HEK293 (cell line): Measurements from ENCODE around the gene ANKRD13D.

Experiments used
- CTCF ChIA-PET: fragments of 350-600 bp; formaldehyde crosslinking; extraction: SDS; loops from one replicate; lab custom pipeline; 2021; ENCODE audit warnings: antibody characterized with exemption; lab: Yijun Ruan, JAX
- POLR2A ChIA-PET: fragments of 300-600 bp; formaldehyde crosslinking; extraction: SDS; loops from one replicate; lab custom pipeline; 2020; ENCODE audit warnings: antibody characterized with exemption, inconsistent platforms; lab: Yijun Ruan, JAX
- H3K27ac ChIP-seq: fragments of 200-500 bp; sonication (Bioruptor generic); 2 replicates; pipeline ENCODE4 v1.5.1; 2014; ENCODE audit warnings: low read depth, low read length, control low read depth, inconsistent platforms; ENCODE audit errors: extremely low read depth
- H3K36me3 ChIP-seq, 2 experiments: fragments of 200-500 bp in 1 of 2; sonication (Bioruptor generic) in 1 of 2; 1 replicate in 1 of 2; 2 replicates in 1 of 2; pipeline ENCODE4 v1.5.1; 2014 to 2017; ENCODE audit warnings: inconsistent platforms in 2 of 2, low read length in 2 of 2; ENCODE audit not compliant: control insufficient read depth in 2 of 2, insufficient read depth in 1 of 2
- H3K4me1 ChIP-seq: fragments of 200-500 bp; sonication (Bioruptor generic); 2 replicates; pipeline ENCODE4 v1.5.1; 2014; ENCODE audit warnings: mild to moderate bottlenecking, low read length, inconsistent platforms; ENCODE audit not compliant: control insufficient read depth, insufficient read depth
- H3K4me3 ChIP-seq: 2 replicates; pipeline ENCODE4 v1.5.1; 2011; ENCODE audit warnings: low read depth, mild to moderate bottlenecking, control low read depth, low read length, moderate library complexity
- H3K9me3 ChIP-seq: fragments of 200-500 bp; sonication (Bioruptor generic); 2 replicates; pipeline ENCODE4 v1.5.1; 2014; ENCODE audit warnings: low read depth, low read length, inconsistent platforms; ENCODE audit not compliant: control insufficient read depth, insufficient read depth
- EGR2 ChIP-seq: fragments of 450-650 bp; formaldehyde crosslinking; IDR thresholded peaks from 2 replicates; pipeline ENCODE4 v1.5.1; 2016; ENCODE audit warnings: low read depth, missing biosample characterization, missing genetic modification characterization
- OSR2 ChIP-seq: fragments of 450-650 bp; formaldehyde crosslinking; IDR thresholded peaks from 2 replicates; pipeline ENCODE4 v1.5.1; 2016; ENCODE audit warnings: missing biosample characterization, missing genetic modification characterization
- ZBTB1 ChIP-seq: fragments of 450-650 bp; formaldehyde crosslinking; IDR thresholded peaks from 2 replicates; pipeline ENCODE4 v1.5.1; 2016; ENCODE audit warnings: missing biosample characterization, missing genetic modification characterization
- ZBTB48 ChIP-seq: fragments of 450-650 bp; formaldehyde crosslinking; IDR thresholded peaks from 2 replicates; pipeline ENCODE4 v1.5.1; 2016; ENCODE audit warnings: missing biosample characterization, missing genetic modification characterization
- ZFHX2 ChIP-seq: fragments of 450-650 bp; formaldehyde crosslinking; conservative IDR thresholded peaks from 2 replicates; pipeline ENCODE4 v1.5.1; 2016; ENCODE audit warnings: missing biosample characterization, missing genetic modification characterization
- ZNF354C ChIP-seq: fragments of 450-650 bp; formaldehyde crosslinking; IDR thresholded peaks from 2 replicates; pipeline ENCODE4 v1.5.1; 2016; ENCODE audit warnings: missing biosample characterization, missing genetic modification characterization, low read depth, borderline replicate concordance
- ZNF600 ChIP-seq: fragments of 450-650 bp; formaldehyde crosslinking; IDR thresholded peaks from 2 replicates; pipeline ENCODE4 v1.5.1; 2016; ENCODE audit warnings: missing biosample characterization, missing genetic modification characterization
- ZNF785 ChIP-seq: fragments of 450-650 bp; formaldehyde crosslinking; IDR thresholded peaks from 2 replicates; pipeline ENCODE4 v1.5.1; 2016; ENCODE audit warnings: missing biosample characterization, missing genetic modification characterization
- ZNF837 ChIP-seq: fragments of 450-650 bp; formaldehyde crosslinking; IDR thresholded peaks from 2 replicates; pipeline ENCODE4 v1.5.1; 2016; ENCODE audit warnings: missing biosample characterization, missing genetic modification characterization
- TF ChIP-seq, protein P1 (sequence below): fragments of 450-650 bp; formaldehyde crosslinking; IDR thresholded peaks from 2 replicates; pipeline ENCODE4 v1.5.1; 2016; ENCODE audit warnings: missing biosample characterization, missing genetic modification characterization
- TF ChIP-seq, protein P2 (sequence below): fragments of 450-650 bp; formaldehyde crosslinking; IDR thresholded peaks from 2 replicates; pipeline ENCODE4 v1.5.1; 2017; ENCODE audit warnings: missing biosample characterization, missing genetic modification characterization
- TF ChIP-seq, protein P3 (sequence below): fragments of 450-650 bp; formaldehyde crosslinking; IDR thresholded peaks from 2 replicates; pipeline ENCODE4 v1.5.1; 2017; ENCODE audit warnings: missing biosample characterization, missing genetic modification characterization
- TF ChIP-seq, protein P4 (sequence below): fragments of 450-650 bp; formaldehyde crosslinking; IDR thresholded peaks from 2 replicates; pipeline ENCODE4 v1.5.1; 2016; ENCODE audit warnings: missing biosample characterization, missing genetic modification characterization, low read depth

ANKRD13D gene

DNA sequence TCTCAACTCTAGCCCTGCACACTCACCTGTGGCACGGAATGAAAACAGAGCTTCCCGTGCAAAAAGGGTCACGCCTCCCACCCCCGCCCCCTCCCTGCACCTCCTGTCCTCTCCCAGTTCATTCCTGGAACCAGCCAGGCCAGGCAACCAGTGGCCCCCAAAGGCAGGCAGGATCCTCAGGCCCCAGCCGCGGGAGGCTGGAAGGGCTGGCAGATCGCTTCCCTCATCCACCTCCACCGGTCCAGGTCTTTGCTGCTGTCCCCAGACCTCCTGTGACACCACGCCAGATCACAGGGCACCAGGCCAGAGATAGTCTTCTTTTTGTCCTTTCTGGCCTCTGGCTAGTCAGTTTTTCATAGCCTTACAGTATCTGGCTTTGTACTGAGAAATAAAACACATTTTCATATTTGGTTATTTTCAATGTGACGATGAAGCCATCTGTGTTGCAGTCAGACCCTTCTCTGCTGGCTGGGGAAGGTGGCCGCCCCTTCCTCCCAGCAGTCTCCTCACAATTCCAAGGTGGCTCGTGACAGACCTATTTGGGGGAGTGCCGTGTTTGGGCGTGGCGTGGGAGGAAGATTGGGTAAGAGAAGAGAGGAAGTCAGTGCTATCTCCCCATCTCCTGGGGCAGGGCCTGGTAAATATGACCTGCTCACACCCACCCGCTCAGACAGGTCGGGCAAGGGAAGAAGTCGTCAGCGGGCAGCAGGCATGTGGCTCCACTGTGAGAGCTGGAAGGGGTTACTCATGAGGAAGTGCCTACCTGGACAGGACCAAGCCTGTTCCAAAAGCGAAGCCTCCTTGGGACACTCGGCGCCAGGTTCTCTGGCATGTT is 23.3 kb downstream of the ANKRD13D start:
- Histone ChIP-seq H3K27ac (no peak overlapping the region), H3K4me1 (no peaks in the 10 kb centered on the region), H3K4me3 (no peak overlapping the region), H3K9me3 (no peaks in the 10 kb centered on the region), H3K36me3 (peaks cover 0 to 36% of the 10 kb centered on the region in 2 experiments; a peak in 1 of 3 replicates)
- ChIA-PET POLR2A (interaction anchor here (1.2 to 1.5 kb wide), 2 partner anchors 8 to 9 kb away, joined by 3 to 5 read pairs; partner anchors contain the start of gene SSH3), CTCF (interaction anchor here (0.7 to 11.2 kb wide), 2 partner anchors 49 to 69 kb away, joined by 4 to 104 read pairs; no protein-coding TSS in a partner anchor)
- TF ChIP-seq ZFHX2 (tag by site-specific recombination) (peak; percentile 68), EGR2 (tag by site-specific recombination) (peak; percentile 55), ZBTB48 (no peak), ZNF354C (tag by site-specific recombination) (no peak), ZNF837 (no peak), ZBTB1 (no peak), ZNF785 (tag by site-specific recombination) (no peak), OSR2 (no peak)
- TF ChIP-seq, protein P1, sequence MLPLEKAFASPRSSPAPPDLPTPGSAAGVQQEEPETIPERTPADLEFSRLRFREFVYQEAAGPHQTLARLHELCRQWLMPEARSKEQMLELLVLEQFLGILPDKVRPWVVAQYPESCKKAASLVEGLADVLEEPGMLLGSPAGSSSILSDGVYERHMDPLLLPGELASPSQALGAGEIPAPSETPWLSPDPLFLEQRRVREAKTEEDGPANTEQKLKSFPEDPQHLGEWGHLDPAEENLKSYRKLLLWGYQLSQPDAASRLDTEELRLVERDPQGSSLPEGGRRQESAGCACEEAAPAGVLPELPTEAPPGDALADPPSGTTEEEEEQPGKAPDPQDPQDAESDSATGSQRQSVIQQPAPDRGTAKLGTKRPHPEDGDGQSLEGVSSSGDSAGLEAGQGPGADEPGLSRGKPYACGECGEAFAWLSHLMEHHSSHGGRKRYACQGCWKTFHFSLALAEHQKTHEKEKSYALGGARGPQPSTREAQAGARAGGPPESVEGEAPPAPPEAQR (tag by site-specific recombination) = no peak
- TF ChIP-seq, protein P2, sequence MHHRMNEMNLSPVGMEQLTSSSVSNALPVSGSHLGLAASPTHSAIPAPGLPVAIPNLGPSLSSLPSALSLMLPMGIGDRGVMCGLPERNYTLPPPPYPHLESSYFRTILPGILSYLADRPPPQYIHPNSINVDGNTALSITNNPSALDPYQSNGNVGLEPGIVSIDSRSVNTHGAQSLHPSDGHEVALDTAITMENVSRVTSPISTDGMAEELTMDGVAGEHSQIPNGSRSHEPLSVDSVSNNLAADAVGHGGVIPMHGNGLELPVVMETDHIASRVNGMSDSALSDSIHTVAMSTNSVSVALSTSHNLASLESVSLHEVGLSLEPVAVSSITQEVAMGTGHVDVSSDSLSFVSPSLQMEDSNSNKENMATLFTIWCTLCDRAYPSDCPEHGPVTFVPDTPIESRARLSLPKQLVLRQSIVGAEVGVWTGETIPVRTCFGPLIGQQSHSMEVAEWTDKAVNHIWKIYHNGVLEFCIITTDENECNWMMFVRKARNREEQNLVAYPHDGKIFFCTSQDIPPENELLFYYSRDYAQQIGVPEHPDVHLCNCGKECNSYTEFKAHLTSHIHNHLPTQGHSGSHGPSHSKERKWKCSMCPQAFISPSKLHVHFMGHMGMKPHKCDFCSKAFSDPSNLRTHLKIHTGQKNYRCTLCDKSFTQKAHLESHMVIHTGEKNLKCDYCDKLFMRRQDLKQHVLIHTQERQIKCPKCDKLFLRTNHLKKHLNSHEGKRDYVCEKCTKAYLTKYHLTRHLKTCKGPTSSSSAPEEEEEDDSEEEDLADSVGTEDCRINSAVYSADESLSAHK (tag by site-specific recombination) = no peak

DNA sequence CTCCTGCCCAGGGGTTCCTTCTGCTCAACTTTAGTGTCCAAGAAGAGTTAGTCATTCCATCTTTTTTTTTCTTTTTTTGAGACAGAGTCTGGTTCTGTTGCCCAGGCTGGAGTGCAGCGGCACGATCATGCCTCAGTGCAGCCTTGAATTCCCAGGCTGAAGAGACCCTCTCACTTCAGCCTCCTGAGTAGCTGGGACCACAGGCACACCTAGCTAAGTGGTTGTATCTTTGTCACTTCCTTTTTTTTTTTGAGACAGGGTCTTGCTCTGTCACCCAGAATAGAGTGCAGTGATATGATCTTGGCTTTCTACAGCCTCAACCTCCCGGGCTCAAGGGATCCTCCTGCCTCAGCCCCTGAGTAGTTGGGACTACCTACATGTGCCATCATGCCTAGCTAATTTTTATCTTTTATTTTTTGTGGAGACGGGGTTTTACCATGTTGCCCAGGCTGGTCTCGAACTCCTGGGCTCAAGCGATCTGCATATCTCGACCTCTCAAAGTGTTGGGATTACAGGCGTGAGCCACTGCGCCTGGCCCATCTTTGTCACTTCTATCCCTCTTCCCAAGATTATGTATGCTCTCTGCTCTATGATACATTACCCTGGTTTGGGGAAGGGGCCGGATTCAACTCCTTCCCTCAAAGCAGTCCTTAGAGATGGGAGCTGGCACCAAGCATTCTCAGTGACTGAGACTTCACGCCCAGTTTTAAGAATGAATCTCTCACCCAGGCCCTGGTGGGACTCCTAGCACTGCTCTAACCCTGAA is 24.2 kb downstream of the ANKRD13D start:
- no peak overlapping the region for H3K4me3 ChIP-seq
- TF ChIP-seq, protein P3, sequence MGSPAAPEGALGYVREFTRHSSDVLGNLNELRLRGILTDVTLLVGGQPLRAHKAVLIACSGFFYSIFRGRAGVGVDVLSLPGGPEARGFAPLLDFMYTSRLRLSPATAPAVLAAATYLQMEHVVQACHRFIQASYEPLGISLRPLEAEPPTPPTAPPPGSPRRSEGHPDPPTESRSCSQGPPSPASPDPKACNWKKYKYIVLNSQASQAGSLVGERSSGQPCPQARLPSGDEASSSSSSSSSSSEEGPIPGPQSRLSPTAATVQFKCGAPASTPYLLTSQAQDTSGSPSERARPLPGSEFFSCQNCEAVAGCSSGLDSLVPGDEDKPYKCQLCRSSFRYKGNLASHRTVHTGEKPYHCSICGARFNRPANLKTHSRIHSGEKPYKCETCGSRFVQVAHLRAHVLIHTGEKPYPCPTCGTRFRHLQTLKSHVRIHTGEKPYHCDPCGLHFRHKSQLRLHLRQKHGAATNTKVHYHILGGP = no peak
- TF ChIP-seq, protein P4, sequence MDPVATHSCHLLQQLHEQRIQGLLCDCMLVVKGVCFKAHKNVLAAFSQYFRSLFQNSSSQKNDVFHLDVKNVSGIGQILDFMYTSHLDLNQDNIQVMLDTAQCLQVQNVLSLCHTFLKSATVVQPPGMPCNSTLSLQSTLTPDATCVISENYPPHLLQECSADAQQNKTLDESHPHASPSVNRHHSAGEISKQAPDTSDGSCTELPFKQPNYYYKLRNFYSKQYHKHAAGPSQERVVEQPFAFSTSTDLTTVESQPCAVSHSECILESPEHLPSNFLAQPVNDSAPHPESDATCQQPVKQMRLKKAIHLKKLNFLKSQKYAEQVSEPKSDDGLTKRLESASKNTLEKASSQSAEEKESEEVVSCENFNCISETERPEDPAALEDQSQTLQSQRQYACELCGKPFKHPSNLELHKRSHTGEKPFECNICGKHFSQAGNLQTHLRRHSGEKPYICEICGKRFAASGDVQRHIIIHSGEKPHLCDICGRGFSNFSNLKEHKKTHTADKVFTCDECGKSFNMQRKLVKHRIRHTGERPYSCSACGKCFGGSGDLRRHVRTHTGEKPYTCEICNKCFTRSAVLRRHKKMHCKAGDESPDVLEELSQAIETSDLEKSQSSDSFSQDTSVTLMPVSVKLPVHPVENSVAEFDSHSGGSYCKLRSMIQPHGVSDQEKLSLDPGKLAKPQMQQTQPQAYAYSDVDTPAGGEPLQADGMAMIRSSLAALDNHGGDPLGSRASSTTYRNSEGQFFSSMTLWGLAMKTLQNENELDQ (tag by site-specific recombination) = no peak
- no peak for TF ChIP-seq ZNF600
- TF ChIP-seq, all 188 proteins: peak for 0
- Histone ChIP-seq H3K27ac (no peak overlapping the region), H3K36me3 (peaks cover 0 to 27% of the 10 kb centered on the region in 2 experiments; a peak in 1 of 3 replicates), H3K4me1 (no peaks in the 10 kb centered on the region), H3K9me3 (no peaks in the 10 kb centered on the region)
- ChIA-PET CTCF (interaction anchor here (0.7 to 11.2 kb wide), 2 partner anchors 50 to 68 kb away, joined by 4 to 104 read pairs; no protein-coding TSS in a partner anchor), POLR2A (interaction anchor here (1.2 to 1.5 kb wide), 2 partner anchors 9 to 10 kb away, joined by 3 to 5 read pairs; partner anchors contain the start of gene SSH3)
